Measurements from ENCODE around the gene PITRM1.

PITRM1 gene

DNA sequence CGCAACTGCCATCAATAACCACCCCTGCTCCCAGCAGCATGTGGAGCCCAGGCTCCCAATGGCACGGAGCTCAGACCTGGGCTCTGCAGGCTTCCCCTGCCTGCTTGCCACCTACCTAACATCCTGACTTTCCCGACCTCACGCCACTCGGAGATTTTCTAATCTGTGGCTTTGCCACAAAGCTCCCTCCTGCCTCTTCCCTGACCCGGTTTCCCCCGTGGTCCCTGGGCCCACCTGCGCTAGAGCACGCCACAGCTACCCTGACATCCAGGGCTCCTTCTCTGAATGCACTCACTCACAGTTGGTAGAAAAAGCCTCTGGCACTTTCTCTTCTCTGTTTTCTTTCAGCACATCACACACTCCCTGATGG, 20.0 kb downstream of the PITRM1 start:
- TF ChIP-seq EZH2 (IDR thresholded peaks at IDR 0.05; ENCODE audit: borderline replicate concordance, low read length) = no peak
- TF ChIP-seq, protein P1, sequence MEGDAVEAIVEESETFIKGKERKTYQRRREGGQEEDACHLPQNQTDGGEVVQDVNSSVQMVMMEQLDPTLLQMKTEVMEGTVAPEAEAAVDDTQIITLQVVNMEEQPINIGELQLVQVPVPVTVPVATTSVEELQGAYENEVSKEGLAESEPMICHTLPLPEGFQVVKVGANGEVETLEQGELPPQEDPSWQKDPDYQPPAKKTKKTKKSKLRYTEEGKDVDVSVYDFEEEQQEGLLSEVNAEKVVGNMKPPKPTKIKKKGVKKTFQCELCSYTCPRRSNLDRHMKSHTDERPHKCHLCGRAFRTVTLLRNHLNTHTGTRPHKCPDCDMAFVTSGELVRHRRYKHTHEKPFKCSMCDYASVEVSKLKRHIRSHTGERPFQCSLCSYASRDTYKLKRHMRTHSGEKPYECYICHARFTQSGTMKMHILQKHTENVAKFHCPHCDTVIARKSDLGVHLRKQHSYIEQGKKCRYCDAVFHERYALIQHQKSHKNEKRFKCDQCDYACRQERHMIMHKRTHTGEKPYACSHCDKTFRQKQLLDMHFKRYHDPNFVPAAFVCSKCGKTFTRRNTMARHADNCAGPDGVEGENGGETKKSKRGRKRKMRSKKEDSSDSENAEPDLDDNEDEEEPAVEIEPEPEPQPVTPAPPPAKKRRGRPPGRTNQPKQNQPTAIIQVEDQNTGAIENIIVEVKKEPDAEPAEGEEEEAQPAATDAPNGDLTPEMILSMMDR (IDR thresholded peaks at IDR 0.05; ENCODE audit: low read length) = no peak
- H3K4me2 ChIP-seq (ENCODE audit: low read length) = no peak overlapping the region
- H3F3A ChIP-seq (ENCODE audit: insufficient read depth, low read length) = no peaks in the 10 kb centered on the region
- no peak overlapping the region for H3K9ac ChIP-seq (ENCODE audit: low read length)
- no peak overlapping the region for H2AFZ ChIP-seq (ENCODE audit: low read length)
- H3K9me3 ChIP-seq (ENCODE audit: low read length) = no peaks in the 10 kb centered on the region
- no peaks in the 10 kb centered on the region for H3K27me3 ChIP-seq (ENCODE audit: insufficient read depth, low read length)
- H3K4me1 ChIP-seq (ENCODE audit: insufficient read depth, low read length, severe bottlenecking) = no peaks in the 10 kb centered on the region
- H3K27ac ChIP-seq (ENCODE audit: low read depth, low read length, poor library complexity, severe bottlenecking) = no peak overlapping the region
- H4K20me1 ChIP-seq (ENCODE audit: insufficient read depth, low read length) = no peaks in the 10 kb centered on the region
- no peaks in the 10 kb centered on the region for H3K9me2 ChIP-seq (ENCODE audit: low read depth, low read length)
- H3K79me2 ChIP-seq (ENCODE audit: insufficient read depth, low read length) = no peaks in the 10 kb centered on the region
- H3K36me3 ChIP-seq (ENCODE audit: insufficient read depth, low read length) = peaks cover 82% of the 10 kb centered on the region
- H3K4me3 ChIP-seq (ENCODE audit: low read depth, low read length, poor library complexity, severe bottlenecking) = no peak overlapping the region

DNA sequence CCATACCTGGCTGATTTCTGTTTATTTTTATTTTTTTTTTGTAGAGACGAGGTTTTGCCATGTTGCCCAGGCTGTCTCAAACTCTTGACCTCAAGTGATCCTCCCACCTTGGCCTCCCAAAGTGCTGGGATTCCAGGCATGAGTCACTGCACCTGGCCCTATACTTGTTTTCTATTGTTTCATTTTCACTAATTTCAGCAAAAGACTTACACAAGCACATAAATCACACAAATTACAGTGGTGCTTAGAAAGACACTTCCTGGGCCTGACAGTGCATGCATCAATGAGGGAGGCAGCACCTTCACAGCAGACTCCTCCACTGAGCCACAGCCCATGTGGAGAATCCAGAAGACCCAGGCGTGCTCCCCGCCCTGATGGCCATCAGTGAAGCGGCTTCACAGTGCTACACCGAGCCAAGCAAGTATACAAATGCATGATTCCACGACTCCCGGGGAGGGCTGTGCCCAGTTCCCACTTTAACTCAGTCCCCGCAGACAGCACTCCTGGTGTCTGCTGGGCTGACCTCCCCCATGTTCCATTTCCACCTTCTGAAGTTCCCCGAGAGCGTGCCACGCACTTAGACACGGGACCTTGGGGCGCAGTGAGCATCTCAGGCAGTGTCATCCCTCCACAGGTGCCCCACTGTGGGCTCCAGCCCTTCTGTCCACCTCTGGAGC, 20.6 kb downstream of the PITRM1 start:
- Histone ChIP-seq H3K4me1 (ENCODE audit: insufficient read depth, low read length, severe bottlenecking) (no peaks in the 10 kb centered on the region), H3K9me3 (ENCODE audit: low read length) (no peaks in the 10 kb centered on the region), H3K79me2 (ENCODE audit: insufficient read depth, low read length) (no peaks in the 10 kb centered on the region), H3K4me2 (ENCODE audit: low read length) (no peak overlapping the region), H3K27me3 (ENCODE audit: insufficient read depth, low read length) (no peaks in the 10 kb centered on the region), H3K27ac (ENCODE audit: low read depth, low read length, poor library complexity, severe bottlenecking) (no peak overlapping the region), H3K9ac (ENCODE audit: low read length) (no peak overlapping the region), H3K36me3 (ENCODE audit: insufficient read depth, low read length) (peaks cover 82% of the 10 kb centered on the region), H2AFZ (ENCODE audit: low read length) (no peak overlapping the region), H4K20me1 (ENCODE audit: insufficient read depth, low read length) (no peaks in the 10 kb centered on the region), H3K9me2 (ENCODE audit: low read depth, low read length) (no peaks in the 10 kb centered on the region), H3F3A (ENCODE audit: insufficient read depth, low read length) (no peaks in the 10 kb centered on the region), H3K4me3 (ENCODE audit: low read depth, low read length, poor library complexity, severe bottlenecking) (no peak overlapping the region)
- no peak for TF ChIP-seq EZH2 (IDR thresholded peaks at IDR 0.05; ENCODE audit: borderline replicate concordance, low read length)
- TF ChIP-seq, protein P1 (IDR thresholded peaks at IDR 0.05; ENCODE audit: low read length) = no peak

DNA sequence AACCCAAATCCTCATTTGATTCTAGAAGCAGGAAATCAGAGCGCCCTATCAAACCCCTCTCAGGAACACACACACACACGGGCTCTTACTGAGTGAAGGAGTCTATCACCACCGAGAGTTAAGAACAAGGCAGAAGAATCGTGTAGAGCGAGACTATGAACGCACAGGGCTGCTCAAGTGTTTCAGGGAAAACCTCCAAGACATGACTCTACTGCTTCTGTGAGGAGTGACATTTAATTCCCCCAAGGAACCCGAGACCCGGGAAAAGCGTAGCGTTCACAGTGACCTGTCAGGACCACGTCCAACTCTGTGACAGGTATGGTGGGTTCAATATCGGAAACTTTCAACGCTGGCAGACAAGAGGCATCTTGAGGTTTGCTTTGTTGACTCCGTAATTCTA, 21.6 kb downstream of the PITRM1 start:
- Histone ChIP-seq H3K4me3 (ENCODE audit: low read depth, low read length, poor library complexity, severe bottlenecking) (no peak overlapping the region), H4K20me1 (ENCODE audit: insufficient read depth, low read length) (no peaks in the 10 kb centered on the region), H3K9me3 (ENCODE audit: low read length) (no peaks in the 10 kb centered on the region), H3K4me1 (ENCODE audit: insufficient read depth, low read length, severe bottlenecking) (no peaks in the 10 kb centered on the region), H3K4me2 (ENCODE audit: low read length) (no peak overlapping the region), H3K9ac (ENCODE audit: low read length) (no peak overlapping the region), H2AFZ (ENCODE audit: low read length) (no peak overlapping the region), H3F3A (ENCODE audit: insufficient read depth, low read length) (no peaks in the 10 kb centered on the region; the same call in 1 of the 2 replicates), H3K79me2 (ENCODE audit: insufficient read depth, low read length) (no peaks in the 10 kb centered on the region), H3K27ac (ENCODE audit: low read depth, low read length, poor library complexity, severe bottlenecking) (no peak overlapping the region), H3K9me2 (ENCODE audit: low read depth, low read length) (no peaks in the 10 kb centered on the region), H3K36me3 (ENCODE audit: insufficient read depth, low read length) (peaks cover 82% of the 10 kb centered on the region), H3K27me3 (ENCODE audit: insufficient read depth, low read length) (no peaks in the 10 kb centered on the region)
- TF ChIP-seq, protein P1 (IDR thresholded peaks at IDR 0.05; ENCODE audit: low read length) = no peak
- no peak for TF ChIP-seq EZH2 (IDR thresholded peaks at IDR 0.05; ENCODE audit: borderline replicate concordance, low read length)
